Spinal cord (tissue), 10 donors: ENCODE results near the gene CERS1. TPM values are rescaled to one million over a fixed set of nuclear protein-coding genes. Genes with fewer than 3 reads are reported as not detected.

Source experiments
- DNase-seq, 6 donors: peaks; one replicate each; pipeline versions ENCODE4 v3.0.0 to v3.0.0-alpha.2; 2013 to 2015; ENCODE audit warnings: low spot score in 6 of 6, low read depth in 4 of 6
- H3K27ac ChIP-seq: one replicate; pipeline ENCODE4 v1.5.1; 2013; ENCODE audit warnings: low read depth, low read length, control low read depth
- H3K27me3 ChIP-seq: one replicate; pipeline ENCODE4 v1.6.1; 2013; ENCODE audit warnings: low read length; ENCODE audit not compliant: control insufficient read depth, insufficient read depth
- H3K36me3 ChIP-seq: one replicate; pipeline ENCODE4 v1.6.1; 2013; ENCODE audit warnings: low read length; ENCODE audit not compliant: control insufficient read depth, insufficient read depth
- H3K4me1 ChIP-seq: one replicate; pipeline ENCODE4 v1.6.1; 2013; ENCODE audit warnings: low read length; ENCODE audit not compliant: control insufficient read depth, insufficient read depth
- H3K4me3 ChIP-seq: one replicate; pipeline ENCODE4 v1.5.1; 2013; ENCODE audit warnings: low read depth, low read length, control low read depth
- H3K9me3 ChIP-seq: one replicate; pipeline ENCODE4 v1.6.1; 2013; ENCODE audit warnings: low read length; ENCODE audit not compliant: control insufficient read depth, insufficient read depth
- WGBS: methylation state at CpG from one replicate; pipeline ENCODE4 v1.1.5; 2013; ENCODE audit warnings: missing lambda C conversion rate; ENCODE audit not compliant: insufficient coverage; 5-methylcytosine and 5-hydroxymethylcytosine counted together
- long read RNA-seq, 4 donors: transcript quantifications; one replicate each; lab custom pipeline, GENCODE V29; 2026
- polyA plus RNA-seq, 2 donors: library from polyadenylated mRNA; unstranded; fragments of 120-200 nt; gene quantifications; one replicate each; pipeline ENCODE4 v1.2.1, GENCODE V29; 2013; ENCODE audit not compliant: insufficient read length in 2 of 2
- total RNA-seq, 2 donors: library from RNA; depleted of rRNA in 1 of 2; stranded (reverse); fragments of 120-200 nt in 1 of 2; fragments of >200 nt in 1 of 2; gene quantifications; one replicate each; pipeline versions ENCODE4 v1.2.3 to v1.2.4, GENCODE V29; 2013 to 2014
- donor health status: healthy.

Gene CERS1, protein sequence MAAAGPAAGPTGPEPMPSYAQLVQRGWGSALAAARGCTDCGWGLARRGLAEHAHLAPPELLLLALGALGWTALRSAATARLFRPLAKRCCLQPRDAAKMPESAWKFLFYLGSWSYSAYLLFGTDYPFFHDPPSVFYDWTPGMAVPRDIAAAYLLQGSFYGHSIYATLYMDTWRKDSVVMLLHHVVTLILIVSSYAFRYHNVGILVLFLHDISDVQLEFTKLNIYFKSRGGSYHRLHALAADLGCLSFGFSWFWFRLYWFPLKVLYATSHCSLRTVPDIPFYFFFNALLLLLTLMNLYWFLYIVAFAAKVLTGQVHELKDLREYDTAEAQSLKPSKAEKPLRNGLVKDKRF
- total RNA-seq (10 to 100 TPM; 22.5 to 32.8 TPM), polyA plus RNA-seq (100 to 1,000 TPM; 121 to 141 TPM)
- long read RNA-seq, donor 1, transcript CERS1-201 (6 exons, 2,094 nt): minor isoform, 17 of 157 reads
- long read RNA-seq, donor 1, transcript CERS1-204 (8 exons, 2,517 nt): major isoform, 29 of 157 reads
- long read RNA-seq, donor 1, partial matches to known transcripts: 111 of 157 reads
- long read RNA-seq, donor 1, other reads (novel, unspliced or antisense): 0 of 157 reads
- long read RNA-seq, donor 2, transcript CERS1-204 (8 exons, 2,517 nt): major isoform, 5 of 29 reads
- long read RNA-seq, donor 2, partial matches to known transcripts: 20 of 29 reads
- long read RNA-seq, donor 2, other reads (novel, unspliced or antisense): 0 of 29 reads
- long read RNA-seq, donor 3, transcript CERS1-201 (6 exons, 2,094 nt): major isoform, 10 of 37 reads
- long read RNA-seq, donor 3, transcript CERS1-204 (8 exons, 2,517 nt): minor isoform, 9 of 37 reads
- long read RNA-seq, donor 3, partial matches to known transcripts: 18 of 37 reads
- long read RNA-seq, donor 3, other reads (novel, unspliced or antisense): 0 of 37 reads
- long read RNA-seq, donor 4, partial matches to known transcripts: 0 of 1 reads
- long read RNA-seq, donor 4, other reads (novel, unspliced or antisense): 0 of 1 reads

DNA sequence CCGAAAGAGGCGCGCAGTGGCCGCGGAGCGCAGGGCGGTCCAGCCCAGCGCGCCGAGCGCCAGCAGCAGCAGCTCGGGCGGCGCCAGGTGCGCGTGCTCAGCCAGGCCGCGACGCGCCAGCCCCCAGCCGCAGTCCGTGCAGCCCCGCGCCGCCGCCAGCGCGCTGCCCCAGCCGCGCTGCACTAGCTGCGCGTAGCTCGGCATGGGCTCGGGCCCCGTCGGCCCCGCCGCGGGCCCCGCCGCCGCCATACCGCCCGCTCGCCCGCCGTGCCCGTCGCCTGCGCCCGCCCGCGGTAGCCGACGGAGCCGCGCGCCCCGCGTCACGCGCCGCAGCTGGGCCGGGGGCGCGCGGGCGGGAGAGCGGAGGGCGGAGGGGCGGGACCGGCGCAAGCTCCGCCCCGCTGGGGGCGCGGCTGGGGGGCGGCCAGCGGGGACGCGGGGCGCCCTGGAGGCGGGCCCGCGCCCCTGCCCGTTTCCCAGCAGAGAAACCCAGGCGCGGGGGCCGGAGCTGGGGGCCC lies at the start of gene CERS1:
TSS of gene CERS1 (minus strand) at position 335 of the 518 bp plus-strand sequence. CDS start at position 249, 86 bp downstream.
- Histone ChIP-seq H3K4me3 (peak within 1 kb of the TSS; percentile 71), H3K36me3 (peaks cover 62% of the 10 kb centered on the region), H3K4me1 (peaks cover 50% of the 10 kb centered on the region), H3K27me3 (no peaks in the 10 kb centered on the region), H3K9me3 (no peaks in the 10 kb centered on the region), H3K27ac (peak within 1 kb of the TSS; percentile 96)
- peak in 4 of 6 donors; percentile 67 to 91 (median 80) for DNase-seq
- under 1% methylated on average over 89 of the region's 89 CpGs for WGBS

DNA sequence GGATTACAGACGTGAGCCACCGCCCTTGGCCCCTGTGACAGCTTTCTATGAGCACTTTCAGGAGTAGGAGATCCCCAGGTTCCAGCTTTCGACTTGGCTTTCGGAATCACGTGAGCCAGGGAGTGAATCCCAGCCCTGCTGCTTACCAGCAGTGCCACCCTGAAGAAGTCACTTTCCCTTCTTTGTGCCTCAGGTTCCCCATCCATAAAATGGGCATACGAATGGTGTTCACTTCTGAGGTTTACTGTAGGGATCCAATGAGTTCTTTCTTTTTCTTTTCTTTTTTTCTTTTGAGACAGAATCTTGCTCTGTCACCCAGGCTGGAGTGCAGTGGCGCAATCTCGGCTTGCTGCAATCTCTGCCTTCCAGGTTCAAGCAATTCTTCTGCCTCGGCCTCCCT lies 49.3 kb upstream of the CERS1 start:
- no peaks in the 10 kb centered on the region for H3K9me3 ChIP-seq
- H3K27ac ChIP-seq: no peak overlapping the region
- H3K36me3 ChIP-seq: peaks cover 3% of the 10 kb centered on the region
- no peak overlapping the region for H3K4me3 ChIP-seq
- peaks cover 22% of the 10 kb centered on the region for H3K4me1 ChIP-seq
- no peaks in the 10 kb centered on the region for H3K27me3 ChIP-seq
- 91% methylated on average over 7 of the region's 9 CpGs for WGBS
- DNase-seq: no peak

DNA sequence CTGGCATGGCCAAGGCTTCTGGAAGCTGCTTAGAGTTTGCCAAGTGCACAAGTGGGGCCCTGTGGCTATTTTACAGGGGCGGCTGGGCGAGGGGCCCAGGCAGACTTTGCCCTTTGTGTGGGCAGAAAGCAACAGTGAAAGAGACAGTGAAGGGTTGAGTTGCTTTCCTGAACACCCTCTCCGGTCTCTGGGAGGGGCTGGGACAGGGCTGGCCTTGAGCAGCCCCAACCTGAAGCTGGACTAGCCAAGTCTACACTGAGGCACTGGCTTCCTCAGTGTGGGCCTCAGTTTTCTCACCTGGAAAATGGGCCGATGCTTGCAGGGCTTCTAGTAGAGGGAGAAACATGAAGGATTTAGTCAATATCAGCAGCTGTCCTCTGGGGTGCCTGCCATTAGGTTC lies 47.5 kb upstream of the CERS1 start:
- no peak for DNase-seq
- no peak overlapping the region for H3K27ac ChIP-seq
- H3K36me3 ChIP-seq: peaks cover 8% of the 10 kb centered on the region
- peaks cover 33% of the 10 kb centered on the region for H3K4me1 ChIP-seq
- H3K27me3 ChIP-seq: no peaks in the 10 kb centered on the region
- 58% methylated on average over 4 of the region's 4 CpGs for WGBS
- no peaks in the 10 kb centered on the region for H3K9me3 ChIP-seq
- H3K4me3 ChIP-seq: no peak overlapping the region

DNA sequence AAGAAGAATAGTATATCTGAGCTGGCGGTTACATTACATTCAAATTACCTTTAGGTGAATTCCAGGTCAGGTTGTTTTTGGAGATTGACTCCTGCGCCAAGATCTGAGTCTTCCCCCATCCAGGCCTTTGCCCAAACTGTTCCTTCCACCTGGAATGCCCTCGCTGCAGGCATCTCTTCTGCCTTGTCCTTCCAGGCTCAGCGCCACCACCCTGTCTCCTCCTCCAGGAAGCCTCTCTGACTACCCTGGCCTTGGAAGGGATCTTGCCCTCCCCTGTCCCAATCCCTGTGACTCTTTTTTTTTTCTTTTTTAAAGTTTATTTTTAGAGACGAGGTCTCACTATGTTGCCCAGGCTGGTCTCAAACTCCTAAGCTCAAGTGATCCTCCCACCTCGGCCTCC lies 46.7 kb upstream of the CERS1 start:
- no peak overlapping the region for H3K27ac ChIP-seq
- WGBS: 100% methylated on average over 4 of the region's 6 CpGs
- no peak for DNase-seq
- no peak overlapping the region for H3K4me3 ChIP-seq
- H3K4me1 ChIP-seq: peaks cover 32% of the 10 kb centered on the region
- H3K27me3 ChIP-seq: no peaks in the 10 kb centered on the region
- no peaks in the 10 kb centered on the region for H3K9me3 ChIP-seq
- peaks cover 15% of the 10 kb centered on the region for H3K36me3 ChIP-seq

DNA sequence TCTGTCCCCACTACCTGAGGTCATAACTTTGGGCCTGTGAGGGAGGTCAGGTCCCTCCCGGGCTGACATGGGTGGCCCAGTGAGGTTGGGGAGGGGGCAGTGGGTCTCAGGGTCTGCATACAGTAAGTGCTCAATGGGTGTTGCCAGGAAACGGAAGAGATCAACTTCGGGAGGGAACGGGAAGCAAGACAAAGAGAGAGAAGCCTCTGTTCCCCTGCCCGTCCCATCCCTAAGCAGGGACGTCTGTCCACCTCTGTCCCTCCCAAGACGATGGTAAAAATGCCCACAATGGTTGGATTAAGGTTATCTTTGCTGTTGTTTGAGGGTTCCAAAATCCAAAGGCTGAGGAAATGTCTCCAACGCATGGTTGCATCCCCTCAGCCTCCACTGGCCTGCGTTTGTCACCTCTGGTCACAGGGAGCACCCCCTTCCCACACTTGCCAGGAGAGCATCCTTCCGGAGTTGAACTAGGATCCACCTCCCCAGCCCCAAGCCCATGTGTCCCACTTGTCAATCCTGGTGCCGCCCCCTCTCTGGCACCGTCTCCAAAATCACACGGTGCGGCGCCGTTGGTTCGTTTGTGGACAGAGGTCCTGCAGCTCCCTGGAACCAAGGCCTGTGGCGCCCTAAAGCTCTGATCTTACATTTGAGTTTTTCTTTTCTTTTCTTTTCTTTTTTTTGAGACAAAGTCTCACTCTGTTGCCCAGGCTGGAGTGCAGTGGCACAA lies 45.8 kb upstream of the CERS1 start:
- Histone ChIP-seq H3K9me3 (no peaks in the 10 kb centered on the region), H3K27me3 (no peaks in the 10 kb centered on the region), H3K4me1 (peaks cover 32% of the 10 kb centered on the region), H3K27ac (no peak overlapping the region), H3K4me3 (peak overlapping the region; percentile 2), H3K36me3 (peaks cover 16% of the 10 kb centered on the region)
- DNase-seq: peak in 2 of 6 donors; percentile 6 to 25
- WGBS: 46% methylated on average over 6 of the region's 18 CpGs

DNA sequence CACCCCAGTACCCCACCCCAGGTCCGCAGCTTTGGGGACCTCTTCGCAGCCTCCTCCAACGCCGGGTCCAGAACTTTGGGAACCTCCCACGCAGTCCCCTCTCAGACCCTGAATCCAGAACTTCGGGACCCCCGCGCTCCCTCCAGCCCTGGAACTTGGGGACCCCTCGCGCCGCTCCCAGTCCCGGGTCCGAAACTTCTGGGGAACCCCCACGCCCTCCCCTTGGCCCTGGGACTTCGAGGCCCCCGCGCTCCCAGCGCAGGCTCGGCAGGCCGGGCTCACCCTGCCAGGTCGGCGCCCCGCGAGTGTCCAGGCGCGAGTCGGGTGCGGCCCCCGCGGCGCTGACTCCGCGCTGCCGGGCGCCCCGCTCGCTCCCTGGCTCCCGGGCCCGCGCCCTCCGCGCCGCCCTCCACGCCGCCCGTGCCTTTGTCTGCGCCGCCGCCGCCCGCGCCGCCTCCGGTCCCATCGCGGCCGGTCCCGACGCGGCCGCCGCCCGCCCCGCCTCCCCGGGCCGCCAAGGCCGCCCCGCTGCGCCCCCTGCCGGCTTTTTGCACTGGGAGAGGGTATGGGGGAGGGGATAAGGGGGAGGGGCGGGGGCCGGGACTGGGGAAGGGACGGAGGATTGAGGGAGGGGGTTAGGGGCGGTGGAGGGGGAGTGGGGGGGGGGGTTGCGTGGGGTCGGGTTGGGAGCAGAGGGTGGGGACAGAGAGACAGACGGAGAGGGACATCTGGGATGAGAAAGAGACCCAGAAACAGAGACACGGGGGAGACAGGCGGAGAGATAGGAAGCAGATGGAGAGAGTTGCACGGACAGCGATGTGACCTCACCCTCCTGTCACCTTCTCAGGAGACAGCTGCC lies 45.0 kb upstream of the CERS1 start, which contains the start of gene HOMER3:
TSS of gene HOMER3 (minus strand) at position 449 of the 859 bp plus-strand sequence. CDS start 2,235 bp downstream, outside the sequence.
- DNase-seq: peak in 4 of 6 donors; percentile 57 to 91 (median 73)
- under 1% methylated on average over 61 of the region's 81 CpGs for WGBS
- H3K27ac ChIP-seq: peak within 1 kb of the TSS; percentile 15

DNA sequence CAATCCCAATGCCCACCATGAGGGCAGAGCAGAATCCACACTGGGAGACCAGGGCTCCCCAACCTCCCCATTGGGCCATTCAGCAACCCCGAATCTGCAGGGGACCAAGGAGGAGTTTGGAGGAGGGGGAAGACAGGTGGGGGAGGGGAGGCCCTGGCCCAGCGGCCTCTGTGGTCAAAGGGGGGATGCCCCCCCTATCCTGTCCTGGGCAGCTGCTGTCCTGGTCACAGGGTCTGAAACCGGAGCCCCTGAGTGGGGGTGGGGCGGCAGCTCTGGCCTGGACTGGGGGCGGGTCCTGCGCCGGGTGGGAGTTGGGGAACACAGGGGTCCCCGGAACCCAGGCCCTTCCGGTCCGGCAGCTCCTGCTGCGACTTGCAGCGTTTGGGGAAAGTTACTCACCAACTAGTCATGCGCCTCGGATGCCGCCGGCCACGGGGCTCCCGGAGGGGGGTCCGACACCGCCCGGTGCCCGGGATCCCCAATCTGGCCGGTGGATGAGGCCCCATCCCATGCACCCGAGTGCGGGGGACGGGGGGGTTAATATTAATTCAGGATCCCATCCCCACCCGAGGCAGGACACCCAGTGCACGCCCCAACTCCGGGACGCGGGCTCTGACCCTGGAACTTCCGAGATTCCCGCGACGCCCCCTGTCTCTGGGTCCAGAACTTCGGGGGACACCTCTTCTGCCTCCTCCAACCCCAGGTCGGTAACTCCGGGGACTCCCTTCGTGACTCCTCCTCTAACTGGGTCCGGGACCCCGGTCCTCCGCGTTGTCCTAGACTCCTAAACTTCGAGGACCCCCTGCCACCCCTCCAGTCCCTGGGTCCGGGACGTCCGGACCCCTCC lies 44.2 kb upstream of the CERS1 start:
- Histone ChIP-seq H3K27me3 (no peaks in the 10 kb centered on the region), H3K9me3 (no peaks in the 10 kb centered on the region), H3K27ac (peak overlapping the region; percentile 15), H3K36me3 (peaks cover 15% of the 10 kb centered on the region), H3K4me3 (peak overlapping the region; percentile 63), H3K4me1 (peaks cover 32% of the 10 kb centered on the region)
- DNase-seq: peak in 2 of 6 donors; percentile 4 to 47
- WGBS: under 1% methylated on average over 43 of the region's 47 CpGs

More for the DNA sequence above, 45.0 kb upstream of the CERS1 start, which contains the start of gene HOMER3:
- H3K4me3 ChIP-seq: peak within 1 kb of the TSS; percentile 63
- no peaks in the 10 kb centered on the region for H3K9me3 ChIP-seq
- H3K4me1 ChIP-seq: peaks cover 32% of the 10 kb centered on the region
- no peaks in the 10 kb centered on the region for H3K27me3 ChIP-seq
- H3K36me3 ChIP-seq: peaks cover 15% of the 10 kb centered on the region

DNA sequence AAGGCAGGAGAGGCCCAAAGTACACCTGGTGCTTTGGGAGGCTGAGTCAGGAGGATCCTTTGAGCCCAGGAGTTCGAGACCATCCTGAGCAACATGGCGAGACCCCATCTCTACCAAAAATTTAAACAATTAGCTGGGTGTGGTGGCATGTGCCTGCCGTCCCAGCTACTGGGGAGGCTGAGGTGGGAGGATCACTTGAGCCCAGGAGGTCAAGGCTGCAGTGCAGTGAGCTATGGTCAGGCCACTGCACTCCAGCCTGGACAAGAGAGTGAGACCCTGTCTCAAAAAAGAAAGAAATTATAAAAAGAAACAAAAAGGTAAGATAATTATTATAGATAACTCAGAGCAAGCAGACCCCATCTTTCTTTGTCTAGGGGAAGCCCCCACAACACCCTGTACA lies 43.2 kb upstream of the CERS1 start:
- no peak for DNase-seq
- WGBS: 100% methylated on average over 3 of the region's 3 CpGs
- H3K27me3 ChIP-seq: no peaks in the 10 kb centered on the region
- H3K4me3 ChIP-seq: no peak overlapping the region
- peaks cover 32% of the 10 kb centered on the region for H3K4me1 ChIP-seq
- H3K9me3 ChIP-seq: no peaks in the 10 kb centered on the region
- no peak overlapping the region for H3K27ac ChIP-seq
- H3K36me3 ChIP-seq: peaks cover 17% of the 10 kb centered on the region
